Stimulated activated CD8-positive, alpha-beta memory T cell treated with anti-CD3 and anti-CD28 coated beads, Interleukin-7, amount 100 ng/mL, for 1 hour (primary cell): ENCODE data around the gene GNAS.
A peak's percentile ranks its signal among the peaks of the same experiment; 100 is the strongest.
"Not testable (repeated sequence)": the region's sequence is repeated elsewhere in the genome, so short reads cannot be mapped to it uniquely, and the experiment has no call there.

Source experiments
- DNase-seq, 2 donors: peaks; one replicate each; pipeline ENCODE4 v3.0.0-alpha.2; 2020; ENCODE audit warnings: low read depth in 2 of 2

The GNAS gene

GRCh38 chr20:58828136-58828535 lies 24.4 kb upstream of the GNAS start:
- DNase-seq: no peak

- not testable (repeated sequence) for DNase-seq
Observed at GRCh38 chr20:58828804-58829203, 23.7 kb upstream of the GNAS start.

- DNase-seq: no peak
Observed at GRCh38 chr20:58829531-58829941, 23.0 kb upstream of the GNAS start.

GRCh38 chr20:58832457-58832856 lies 20.1 kb upstream of the GNAS start:
- no peak for DNase-seq

- no peak for DNase-seq
Observed at GRCh38 chr20:58833921-58834320, 18.6 kb upstream of the GNAS start.

- no peak for DNase-seq
Observed at GRCh38 chr20:58835231-58835630, 17.3 kb upstream of the GNAS start.

GRCh38 chr20:58836616-58837204 lies 15.8 kb upstream of the GNAS start:
- no peak for DNase-seq

- DNase-seq: no peak
Observed at GRCh38 chr20:58837717-58838116, 14.8 kb upstream of the GNAS start.

- DNase-seq: no peak
Observed at GRCh38 chr20:58838174-58838573, 14.3 kb upstream of the GNAS start.

- no peak for DNase-seq
Observed at GRCh38 chr20:58839474-58839874, 13.0 kb upstream of the GNAS start.

GRCh38 chr20:58839991-58840747 lies 12.3 kb upstream of the GNAS start:
- DNase-seq: no peak

- no peak for DNase-seq
Observed at GRCh38 chr20:58840816-58841538, 11.5 kb upstream of the GNAS start.

- DNase-seq: no peak
Observed at GRCh38 chr20:58841539-58842264, 10.8 kb upstream of the GNAS start.

- no peak for DNase-seq
Observed at GRCh38 chr20:58842276-58842675, 10.2 kb upstream of the GNAS start.

- DNase-seq: no peak
Observed at GRCh38 chr20:58843128-58843556, 9.4 kb upstream of the GNAS start.

- no peak for DNase-seq
Observed at GRCh38 chr20:58845706-58846105, 6.8 kb upstream of the GNAS start.

- no peak for DNase-seq
Observed at GRCh38 chr20:58847463-58847862, 5.1 kb upstream of the GNAS start.

GRCh38 chr20:58850693-58851174 lies 1.8 kb upstream of the GNAS start, which contains the start of gene GNAS-AS1:
TSS of gene GNAS-AS1 (minus strand) at chr20:58850902.
- DNase-seq: peak; percentile 44 to 56

GRCh38 chr20:58851221-58851968 lies 1.1 kb upstream of the GNAS start:
- DNase-seq: no peak

- no peak for DNase-seq
Observed at GRCh38 chr20:58851969-58852458, 502 bp upstream of the GNAS start.

- no peak for DNase-seq
Observed at GRCh38 chr20:58853466-58853865, 950 bp downstream of the GNAS start.
